Urinary bladder (tissue), 4 donors: ENCODE results near the gene HEMK1. TPM values are rescaled to one million over a fixed set of nuclear protein-coding genes. Genes with fewer than 3 reads are reported as not detected.
A peak's percentile ranks its signal among the peaks of the same experiment; 100 is the strongest.

Source experiments
- DNase-seq: peaks from one replicate; pipeline ENCODE4 v3.0.0-alpha.2; 2015; ENCODE audit errors: extremely low spot score
- H3K27ac ChIP-seq: one replicate; pipeline ENCODE4 v1.5.1; 2013; ENCODE audit warnings: low read depth, mild to moderate bottlenecking, moderate library complexity
- H3K36me3 ChIP-seq: one replicate; pipeline ENCODE4 v1.6.1; 2013; ENCODE audit warnings: mild to moderate bottlenecking, moderate library complexity; ENCODE audit not compliant: insufficient read depth
- H3K4me1 ChIP-seq: one replicate; pipeline ENCODE4 v1.6.1; 2013; ENCODE audit warnings: mild to moderate bottlenecking, moderate library complexity; ENCODE audit not compliant: insufficient read depth
- H3K4me3 ChIP-seq: one replicate; pipeline ENCODE4 v1.5.1; 2013; ENCODE audit warnings: low read depth, low read length
- WGBS: extraction: QIAGEN DNeasy Blood & Tissue Kit; methylation state at CpG from one replicate; pipeline ENCODE4 v1.1.7; 2013; 5-methylcytosine and 5-hydroxymethylcytosine counted together
- polyA plus RNA-seq: library from polyadenylated mRNA; stranded (reverse); fragments of 200-250 nt; gene quantifications from one replicate; pipeline ENCODE4 v1.2.3, GENCODE V29; 2013
- total RNA-seq: library from RNA; depleted of rRNA; stranded (reverse); fragments of >200 nt; gene quantifications from one replicate; pipeline ENCODE4 v1.2.3, GENCODE V29; 2014
- donor health status: healthy with polysubstance abuse.
- donor health status: healthy.

Gene HEMK1
- total and polyA plus RNA-seq, 2 donors: 15.0 to 17.6 TPM

DNA sequence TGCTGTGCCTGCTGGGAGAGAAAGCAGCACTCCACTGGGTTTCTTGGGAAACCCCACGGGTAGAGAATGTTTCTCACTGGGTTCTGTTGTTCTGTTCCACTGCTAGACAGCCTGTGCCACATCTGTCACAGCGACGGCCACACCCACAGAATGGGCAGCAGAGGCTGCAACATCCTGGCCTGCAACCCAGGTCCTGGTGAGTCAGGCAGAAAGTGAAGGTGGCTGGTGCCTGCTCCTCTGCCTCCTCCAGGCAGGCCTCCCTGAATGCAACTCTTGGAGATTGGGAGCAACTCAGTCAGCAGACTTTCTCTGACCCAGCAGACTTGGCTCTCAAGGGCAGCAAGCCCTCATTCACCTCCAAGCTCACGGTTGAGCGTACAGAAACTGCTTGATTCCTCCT is 14.8 kb upstream of the HEMK1 start:
- 86% methylated on average over 5 of the region's 5 CpGs for WGBS

DNA sequence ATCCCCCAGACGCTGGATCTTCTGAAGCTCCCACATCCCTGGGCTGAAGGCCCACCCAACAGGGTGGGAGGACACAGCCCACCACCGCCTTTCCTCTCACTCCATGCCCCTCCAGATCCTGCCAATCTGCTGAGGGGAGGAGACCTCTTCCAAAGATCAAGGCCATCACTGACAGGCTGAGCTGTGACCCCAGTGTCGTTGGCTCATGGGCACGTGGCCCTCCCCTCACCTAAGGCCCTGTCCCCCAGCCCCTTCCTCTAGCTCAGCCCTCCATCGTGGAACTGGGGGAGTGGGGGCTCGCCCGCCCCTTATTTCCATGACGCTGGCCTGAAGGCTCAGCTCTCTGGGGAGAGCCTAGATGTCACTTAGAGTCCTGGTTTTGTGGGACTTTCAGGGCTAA is 12.2 kb upstream of the HEMK1 start:
- DNase-seq: no peak
- no peak overlapping the region for H3K4me3 ChIP-seq
- H3K27ac ChIP-seq: no peak overlapping the region
- WGBS: 66% methylated on average over 8 of the region's 8 CpGs
- H3K4me1 ChIP-seq: no peaks in the 10 kb centered on the region
- H3K36me3 ChIP-seq: no peaks in the 10 kb centered on the region

More for the DNA sequence above, 14.8 kb upstream of the HEMK1 start:
- Histone ChIP-seq H3K4me1 (no peaks in the 10 kb centered on the region), H3K27ac (no peak overlapping the region), H3K36me3 (no peaks in the 10 kb centered on the region), H3K4me3 (no peak overlapping the region)
- DNase-seq: no peak

DNA sequence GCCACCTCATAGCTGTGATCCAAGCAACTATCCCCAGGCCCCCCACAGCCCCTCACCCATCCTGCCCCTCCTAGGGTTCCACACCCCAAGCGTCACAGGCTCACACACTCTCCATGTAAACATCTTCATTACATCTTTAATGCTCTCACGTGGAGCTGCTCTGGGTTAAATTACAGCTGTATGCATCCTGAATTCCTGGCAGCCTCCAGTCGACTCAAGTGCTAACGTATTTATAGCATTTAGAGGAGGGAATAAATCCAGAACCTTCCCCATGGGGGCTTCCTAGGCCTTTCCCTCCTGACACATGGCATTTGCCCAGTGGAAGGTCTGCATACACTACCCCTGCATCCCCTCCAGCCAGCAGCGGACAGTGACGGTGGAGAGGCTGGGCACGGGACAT is 11.4 kb upstream of the HEMK1 start:
- Histone ChIP-seq H3K4me1 (no peaks in the 10 kb centered on the region), H3K27ac (no peak overlapping the region), H3K36me3 (no peaks in the 10 kb centered on the region), H3K4me3 (no peak overlapping the region)
- no peak for DNase-seq
- 40% methylated on average over 7 of the region's 7 CpGs for WGBS

GRCh38 chr3:50559702-50560101 is 9.6 kb upstream of the HEMK1 start:
- Histone ChIP-seq H3K4me1 (no peaks in the 10 kb centered on the region), H3K27ac (no peak overlapping the region), H3K4me3 (no peak overlapping the region), H3K36me3 (no peaks in the 10 kb centered on the region)
- no peak for DNase-seq

- no peaks in the 10 kb centered on the region for H3K36me3 ChIP-seq
- no peak overlapping the region for H3K27ac ChIP-seq
- WGBS: 86% methylated on average over 2 of the region's 2 CpGs
- no peaks in the 10 kb centered on the region for H3K4me1 ChIP-seq
- no peak overlapping the region for H3K4me3 ChIP-seq
- DNase-seq: no peak
Measured at GRCh38 chr3:50562861-50563260, 6.5 kb upstream of the HEMK1 start.

DNA sequence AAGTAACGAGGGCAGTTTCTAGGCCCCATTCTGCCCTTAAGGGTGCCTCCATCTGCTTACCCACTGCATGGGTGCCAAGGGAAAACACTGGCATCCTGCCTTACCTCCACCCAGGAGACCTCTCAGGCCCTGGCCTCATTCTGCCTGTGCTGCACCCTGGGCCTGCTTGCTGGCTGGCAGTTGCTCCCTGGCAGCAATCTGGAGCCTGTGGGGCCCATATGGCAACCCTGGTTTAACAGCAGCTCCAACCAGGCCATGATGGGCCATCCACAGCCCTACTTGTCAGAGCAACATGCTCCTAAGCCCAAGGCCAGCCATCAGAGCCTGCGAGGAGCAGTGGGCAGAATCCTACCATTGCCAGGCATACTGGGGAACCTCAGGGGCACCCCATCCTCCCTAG is 5.5 kb upstream of the HEMK1 start:
- WGBS: 90% methylated on average over 2 of the region's 2 CpGs

GRCh38 chr3:50564321-50564720 is 5.0 kb upstream of the HEMK1 start:
- no peak overlapping the region for H3K27ac ChIP-seq
- H3K4me1 ChIP-seq: no peaks in the 10 kb centered on the region
- DNase-seq: no peak
- H3K4me3 ChIP-seq: no peak overlapping the region
- WGBS: 87% methylated on average over 1 of the region's 1 CpG
- no peaks in the 10 kb centered on the region for H3K36me3 ChIP-seq

More for the DNA sequence above, 5.5 kb upstream of the HEMK1 start:
- Histone ChIP-seq H3K27ac (no peak overlapping the region), H3K4me1 (no peaks in the 10 kb centered on the region), H3K36me3 (no peaks in the 10 kb centered on the region), H3K4me3 (no peak overlapping the region)
- DNase-seq: no peak

DNA sequence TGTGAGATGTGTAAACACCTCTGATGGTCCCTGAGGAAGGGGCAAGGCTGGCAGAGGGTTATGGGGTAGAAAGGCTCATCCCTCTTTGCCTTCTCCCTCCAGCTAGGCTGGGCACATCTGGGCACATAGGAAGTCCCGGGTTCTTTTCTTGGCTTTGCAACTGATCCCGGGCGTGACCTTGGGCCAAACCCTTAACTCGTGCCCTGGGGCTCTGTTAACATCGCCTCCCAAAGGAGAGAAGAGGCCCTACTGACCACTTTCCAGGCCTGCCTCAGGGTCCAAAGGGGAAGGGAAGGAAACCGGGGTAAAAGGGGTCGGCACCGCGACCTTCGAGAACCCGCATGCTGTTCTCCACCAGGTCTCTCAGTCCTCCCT is 2.3 kb upstream of the HEMK1 start:
- no peak for DNase-seq
- 12% methylated on average over 11 of the region's 11 CpGs for WGBS
- H3K4me1 ChIP-seq: no peaks in the 10 kb centered on the region
- peak overlapping the region; percentile 49 for H3K4me3 ChIP-seq
- no peaks in the 10 kb centered on the region for H3K36me3 ChIP-seq
- no peak overlapping the region for H3K27ac ChIP-seq

- Histone ChIP-seq H3K36me3 (no peaks in the 10 kb centered on the region), H3K4me3 (peak within 1 kb of the TSS; percentile 49), H3K4me1 (no peaks in the 10 kb centered on the region), H3K27ac (no peak within 1 kb of the TSS)
- peak; percentile 65 for DNase-seq
- WGBS: 2% methylated on average over 53 of the region's 53 CpGs
Measured at GRCh38 chr3:50567386-50568167, 1.7 kb upstream of the HEMK1 start, which contains the start of gene C3orf18. C3orf18 (minus strand) TSS chr3:50567747; CDS start chr3:50565699, 2,048 bp downstream.

DNA sequence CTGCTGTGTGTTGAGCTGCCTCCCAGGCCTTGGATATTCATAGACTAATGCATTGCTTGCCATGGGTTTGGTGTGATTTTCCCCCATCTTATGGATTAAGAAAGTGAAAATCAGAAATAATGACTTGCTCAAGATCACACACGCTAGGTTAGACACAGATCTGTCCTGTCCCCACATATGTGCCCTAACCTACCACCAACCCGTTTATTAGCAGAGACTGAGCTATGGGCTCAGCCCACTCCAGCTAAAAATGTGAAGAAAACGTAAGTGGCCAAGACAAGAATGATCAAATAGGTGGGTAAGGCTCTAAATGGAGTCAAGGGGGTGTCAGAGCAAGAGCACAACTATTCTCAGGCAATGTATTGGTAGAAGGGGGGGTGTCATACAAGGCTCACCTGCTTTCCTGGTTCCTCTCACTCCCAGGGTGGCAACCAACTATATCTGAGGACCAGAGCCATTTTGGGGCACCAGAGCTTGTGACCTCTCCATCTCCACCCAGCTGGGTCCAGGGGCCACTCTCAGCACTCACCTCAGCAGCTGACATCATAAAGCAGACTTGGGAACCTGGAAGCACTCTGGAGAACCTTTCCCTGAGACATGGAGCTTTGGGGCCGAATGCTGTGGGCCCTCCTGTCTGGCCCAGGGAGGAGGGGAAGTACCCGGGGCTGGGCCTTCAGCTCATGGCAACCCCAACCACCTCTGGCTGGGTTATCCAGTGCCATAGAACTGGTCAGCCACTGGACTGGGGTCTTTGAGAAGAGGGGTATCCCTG is 1.4 kb downstream of the HEMK1 start:
- Histone ChIP-seq H3K27ac (no peak overlapping the region), H3K4me1 (no peaks in the 10 kb centered on the region), H3K36me3 (no peaks in the 10 kb centered on the region), H3K4me3 (no peak overlapping the region)
- WGBS: 79% methylated on average over 5 of the region's 5 CpGs
- DNase-seq: no peak

DNA sequence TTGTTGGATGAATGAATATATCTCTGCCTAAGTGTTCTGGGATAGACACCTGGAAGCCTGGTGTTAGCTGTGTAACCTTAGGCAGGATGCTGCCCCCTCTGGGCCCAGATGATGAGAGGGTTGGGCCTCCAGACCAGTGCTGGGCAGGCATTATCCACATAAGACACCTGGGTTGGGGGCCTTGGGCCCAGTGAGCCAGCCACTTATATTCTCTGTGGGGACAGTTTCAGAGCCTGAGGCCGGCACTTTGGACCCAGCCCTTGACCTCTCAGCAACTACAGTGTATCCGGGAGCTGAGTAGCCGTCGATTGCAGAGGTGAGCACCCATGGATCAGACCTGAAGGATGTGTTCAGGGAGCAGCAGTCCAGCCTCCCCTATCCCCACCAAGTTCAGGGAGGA is 2.2 kb downstream of the HEMK1 start:
- WGBS: 84% methylated on average over 4 of the region's 4 CpGs
- no peaks in the 10 kb centered on the region for H3K4me1 ChIP-seq
- H3K27ac ChIP-seq: no peak overlapping the region
- H3K4me3 ChIP-seq: no peak overlapping the region
- no peaks in the 10 kb centered on the region for H3K36me3 ChIP-seq
- DNase-seq: no peak

DNA sequence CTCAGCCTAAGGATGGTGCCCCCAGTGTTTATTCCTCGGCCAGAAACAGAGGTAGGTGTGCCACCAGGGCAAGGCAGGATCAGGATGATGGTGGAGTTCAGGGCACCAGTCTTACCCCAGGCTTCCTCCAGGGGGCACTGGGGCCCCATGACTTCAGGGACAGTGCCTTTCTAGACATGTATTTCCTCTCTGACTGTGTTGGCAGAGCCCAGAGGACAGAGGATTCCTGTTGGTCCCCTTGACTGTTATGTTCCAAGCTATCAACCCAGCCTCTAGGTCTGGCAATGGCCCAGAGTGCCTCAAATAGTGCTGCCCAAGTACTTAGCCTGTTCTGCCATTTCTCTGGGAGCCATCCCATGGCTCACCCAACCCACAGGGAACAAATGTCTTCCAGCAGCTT is 2.8 kb downstream of the HEMK1 start:
- Histone ChIP-seq H3K4me1 (no peaks in the 10 kb centered on the region), H3K27ac (no peak overlapping the region), H3K4me3 (no peak overlapping the region), H3K36me3 (no peaks in the 10 kb centered on the region)
- WGBS: 25% methylated on average over 1 of the region's 1 CpG
- DNase-seq: no peak

GRCh38 chr3:50572801-50573371 is 3.6 kb downstream of the HEMK1 start:
- no peak for DNase-seq
- Histone ChIP-seq H3K36me3 (no peaks in the 10 kb centered on the region), H3K4me1 (no peaks in the 10 kb centered on the region), H3K27ac (no peak overlapping the region), H3K4me3 (no peak overlapping the region)
- WGBS: 86% methylated on average over 4 of the region's 4 CpGs
